HL-60 (cell line): ENCODE results near the gene HLA-C.

Experiments used
- DNase-seq, 2 experiments: peaks; one replicate each; pipeline ENCODE4 v3.0.0-alpha.2; 2010 to 2020; ENCODE audit warnings: low read depth in 1 of 2, low spot score in 1 of 2
- H3K27ac ChIP-seq: fragments of 250-450 bp; sonication (Bioruptor Pico); replicated peaks from 2 replicates; pipeline ENCODE4 v1.5.1; 2020; ENCODE audit warnings: mild to moderate bottlenecking, moderate library complexity
- H3K27me3 ChIP-seq: fragments of 250-450 bp; sonication (Bioruptor Pico); 2 replicates; pipeline ENCODE4 v1.5.1; 2021; ENCODE audit warnings: mild to moderate bottlenecking, moderate library complexity; ENCODE audit not compliant: insufficient read depth, poor library complexity, severe bottlenecking
- H3K4me3 ChIP-seq: replicated peaks from 2 replicates; pipeline ENCODE4 v1.5.1; 2011; ENCODE audit warnings: mild to moderate bottlenecking, control low read depth, low read length; ENCODE audit not compliant: insufficient read depth
- GABPA ChIP-seq: IDR thresholded peaks from 2 replicates; pipeline ENCODE4 v1.6.1; 2012; ENCODE audit warnings: low read depth
- POLR2AphosphoS5 ChIP-seq: IDR thresholded peaks from 2 replicates; pipeline ENCODE4 v1.6.1; 2012; ENCODE audit warnings: low read depth
- SPI1 ChIP-seq: IDR thresholded peaks from 2 replicates; pipeline ENCODE4 v1.6.1; 2012; ENCODE audit warnings: low read depth, mild to moderate bottlenecking, borderline replicate concordance
- long read RNA-seq: library from polyadenylated mRNA; unstranded; transcript quantifications from one replicate; pipeline ENCODE4 v2.0.0, GENCODE V29; 2020
- TF ChIP-seq, protein P1 (sequence below): IDR thresholded peaks from one replicate; pipeline ENCODE4 v1.5.1; 2011; ENCODE audit warnings: low read length, control low read depth, inconsistent platforms; ENCODE audit not compliant: insufficient read depth
- TF ChIP-seq, protein P2 (sequence below): IDR thresholded peaks from 2 replicates; pipeline ENCODE4 v1.6.1; 2012; ENCODE audit warnings: low read depth; ENCODE audit not compliant: insufficient replicate concordance

Gene HLA-C
- long read RNA-seq, transcript HLA-C-203 (8 exons, 1,554 nt) = minor isoform, 5 of 4,495 reads
- long read RNA-seq, transcript HLA-C-208 (6 exons, 1,880 nt) = minor isoform, 10 of 4,495 reads
- long read RNA-seq, transcript HLA-C-201 (8 exons, 1,536 nt) = major isoform, 4,234 of 4,495 reads
- long read RNA-seq, partial matches to known transcripts = 45 of 4,495 reads
- long read RNA-seq, other reads (novel, unspliced or antisense) = 201 of 4,495 reads

DNA sequence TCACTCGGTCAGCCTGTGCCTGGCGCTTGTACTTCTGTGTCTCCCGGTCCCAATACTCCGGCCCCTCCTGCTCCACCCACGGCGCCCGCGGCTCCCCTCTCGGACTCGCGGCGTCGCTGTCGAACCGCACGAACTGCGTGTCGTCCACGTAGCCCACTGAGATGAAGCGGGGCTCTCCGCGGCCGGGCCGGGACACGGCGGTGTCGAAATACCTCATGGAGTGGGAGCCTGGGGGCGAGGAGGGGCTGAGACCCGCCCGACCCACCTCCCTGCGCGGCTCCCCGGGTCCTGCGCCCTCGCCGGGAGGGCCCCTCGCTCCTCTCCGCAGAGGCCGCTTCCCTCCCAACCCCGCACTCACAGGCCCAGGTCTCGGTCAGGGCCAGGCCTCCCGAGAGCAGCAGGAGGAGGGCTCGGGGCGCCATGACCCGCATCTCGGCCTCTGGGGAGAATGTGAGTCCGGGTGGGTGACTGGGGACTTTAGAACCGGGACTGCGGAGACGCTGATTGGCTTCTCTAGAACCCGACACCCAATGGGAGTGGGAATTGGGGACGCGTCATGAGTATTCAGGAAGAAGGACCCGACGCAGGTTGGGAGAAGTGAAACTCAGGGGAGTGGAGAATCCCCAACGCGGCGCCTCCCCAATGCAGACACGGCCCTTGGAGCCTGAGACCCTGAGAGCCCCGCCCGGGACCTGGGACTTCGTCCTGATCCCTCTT lies at the start of gene HLA-C:
Gene HLA-C, minus strand, starts transcription at position 452 of the 717 bp plus-strand sequence. Its CDS starts 21 bp downstream, at position 431.
- peak within 1 kb of the TSS; percentile 94 for H3K27ac ChIP-seq
- H3K4me3 ChIP-seq = peak within 1 kb of the TSS; percentile 62
- peak; percentile 30; the same call in 1 of the 2 replicates for TF ChIP-seq POLR2AphosphoS5
- TF ChIP-seq, protein P1, sequence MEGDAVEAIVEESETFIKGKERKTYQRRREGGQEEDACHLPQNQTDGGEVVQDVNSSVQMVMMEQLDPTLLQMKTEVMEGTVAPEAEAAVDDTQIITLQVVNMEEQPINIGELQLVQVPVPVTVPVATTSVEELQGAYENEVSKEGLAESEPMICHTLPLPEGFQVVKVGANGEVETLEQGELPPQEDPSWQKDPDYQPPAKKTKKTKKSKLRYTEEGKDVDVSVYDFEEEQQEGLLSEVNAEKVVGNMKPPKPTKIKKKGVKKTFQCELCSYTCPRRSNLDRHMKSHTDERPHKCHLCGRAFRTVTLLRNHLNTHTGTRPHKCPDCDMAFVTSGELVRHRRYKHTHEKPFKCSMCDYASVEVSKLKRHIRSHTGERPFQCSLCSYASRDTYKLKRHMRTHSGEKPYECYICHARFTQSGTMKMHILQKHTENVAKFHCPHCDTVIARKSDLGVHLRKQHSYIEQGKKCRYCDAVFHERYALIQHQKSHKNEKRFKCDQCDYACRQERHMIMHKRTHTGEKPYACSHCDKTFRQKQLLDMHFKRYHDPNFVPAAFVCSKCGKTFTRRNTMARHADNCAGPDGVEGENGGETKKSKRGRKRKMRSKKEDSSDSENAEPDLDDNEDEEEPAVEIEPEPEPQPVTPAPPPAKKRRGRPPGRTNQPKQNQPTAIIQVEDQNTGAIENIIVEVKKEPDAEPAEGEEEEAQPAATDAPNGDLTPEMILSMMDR = no peak
- peak; percentile 94 to 95 for DNase-seq
- H3K27me3 ChIP-seq = no peaks in the 10 kb centered on the region

DNA sequence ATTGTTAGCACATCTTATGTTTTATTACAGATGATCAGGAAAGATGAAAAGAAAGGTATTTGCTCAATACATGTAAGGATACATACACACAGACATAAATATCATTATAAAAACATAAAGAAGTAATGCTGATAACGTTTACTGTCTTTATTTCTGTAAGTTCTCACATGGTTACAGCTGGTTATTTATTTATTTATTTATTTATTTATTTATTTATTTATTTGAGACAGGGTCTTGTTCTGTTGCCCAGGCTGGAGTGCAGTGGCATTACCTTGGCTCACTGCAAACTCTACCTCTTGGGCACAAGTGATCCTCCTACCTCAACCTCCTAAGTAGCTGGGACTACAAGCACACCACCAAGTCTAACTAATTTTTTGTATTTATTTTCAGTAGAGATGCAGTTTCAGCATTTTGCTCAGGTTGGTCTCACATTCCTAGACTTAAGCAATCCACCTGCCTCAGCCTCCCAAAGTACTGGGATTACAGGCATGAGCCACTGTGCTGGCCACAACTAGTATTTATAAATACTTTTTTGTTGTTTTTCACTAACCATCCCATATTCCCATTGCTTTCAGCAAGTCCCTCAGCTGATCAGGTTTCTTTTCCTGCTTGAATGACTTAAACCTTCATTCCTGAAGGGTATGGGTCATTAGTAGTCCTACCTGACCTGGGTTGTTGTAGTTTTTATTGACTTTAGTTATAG lies 49.3 kb upstream of the HLA-C start:
- TF ChIP-seq POLR2AphosphoS5 (no peak), SPI1 (no peak), GABPA (no peak)
- TF ChIP-seq, protein P1 = no peak
- TF ChIP-seq, protein P2, sequence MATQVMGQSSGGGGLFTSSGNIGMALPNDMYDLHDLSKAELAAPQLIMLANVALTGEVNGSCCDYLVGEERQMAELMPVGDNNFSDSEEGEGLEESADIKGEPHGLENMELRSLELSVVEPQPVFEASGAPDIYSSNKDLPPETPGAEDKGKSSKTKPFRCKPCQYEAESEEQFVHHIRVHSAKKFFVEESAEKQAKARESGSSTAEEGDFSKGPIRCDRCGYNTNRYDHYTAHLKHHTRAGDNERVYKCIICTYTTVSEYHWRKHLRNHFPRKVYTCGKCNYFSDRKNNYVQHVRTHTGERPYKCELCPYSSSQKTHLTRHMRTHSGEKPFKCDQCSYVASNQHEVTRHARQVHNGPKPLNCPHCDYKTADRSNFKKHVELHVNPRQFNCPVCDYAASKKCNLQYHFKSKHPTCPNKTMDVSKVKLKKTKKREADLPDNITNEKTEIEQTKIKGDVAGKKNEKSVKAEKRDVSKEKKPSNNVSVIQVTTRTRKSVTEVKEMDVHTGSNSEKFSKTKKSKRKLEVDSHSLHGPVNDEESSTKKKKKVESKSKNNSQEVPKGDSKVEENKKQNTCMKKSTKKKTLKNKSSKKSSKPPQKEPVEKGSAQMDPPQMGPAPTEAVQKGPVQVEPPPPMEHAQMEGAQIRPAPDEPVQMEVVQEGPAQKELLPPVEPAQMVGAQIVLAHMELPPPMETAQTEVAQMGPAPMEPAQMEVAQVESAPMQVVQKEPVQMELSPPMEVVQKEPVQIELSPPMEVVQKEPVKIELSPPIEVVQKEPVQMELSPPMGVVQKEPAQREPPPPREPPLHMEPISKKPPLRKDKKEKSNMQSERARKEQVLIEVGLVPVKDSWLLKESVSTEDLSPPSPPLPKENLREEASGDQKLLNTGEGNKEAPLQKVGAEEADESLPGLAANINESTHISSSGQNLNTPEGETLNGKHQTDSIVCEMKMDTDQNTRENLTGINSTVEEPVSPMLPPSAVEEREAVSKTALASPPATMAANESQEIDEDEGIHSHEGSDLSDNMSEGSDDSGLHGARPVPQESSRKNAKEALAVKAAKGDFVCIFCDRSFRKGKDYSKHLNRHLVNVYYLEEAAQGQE = no peak
- DNase-seq = no peak
- no peaks in the 10 kb centered on the region for H3K27me3 ChIP-seq
- H3K4me3 ChIP-seq = no peak overlapping the region
- H3K27ac ChIP-seq = no peak overlapping the region

DNA sequence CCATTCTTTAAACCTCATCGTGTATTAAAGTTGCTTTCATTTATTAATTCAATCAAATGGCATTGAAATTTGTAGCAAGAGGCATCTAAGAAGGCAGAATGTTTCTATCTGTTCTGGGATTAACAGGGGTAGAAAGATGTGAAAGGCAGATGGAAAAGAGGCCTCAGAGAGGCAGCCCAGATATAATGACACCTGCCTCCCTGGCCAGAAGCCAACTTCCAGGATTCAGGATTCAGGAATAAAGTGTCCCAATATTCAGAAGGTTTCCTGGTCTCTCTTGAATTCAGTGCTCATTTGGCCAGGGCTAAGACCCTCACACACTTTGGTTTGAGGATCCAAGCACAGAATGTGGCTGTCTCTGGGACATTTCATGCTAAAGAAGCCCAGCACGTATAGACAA lies 45.1 kb upstream of the HLA-C start:
- Histone ChIP-seq H3K27me3 (no peaks in the 10 kb centered on the region), H3K27ac (no peak overlapping the region), H3K4me3 (no peak overlapping the region)
- TF ChIP-seq, protein P2 = no peak
- no peak for DNase-seq

DNA sequence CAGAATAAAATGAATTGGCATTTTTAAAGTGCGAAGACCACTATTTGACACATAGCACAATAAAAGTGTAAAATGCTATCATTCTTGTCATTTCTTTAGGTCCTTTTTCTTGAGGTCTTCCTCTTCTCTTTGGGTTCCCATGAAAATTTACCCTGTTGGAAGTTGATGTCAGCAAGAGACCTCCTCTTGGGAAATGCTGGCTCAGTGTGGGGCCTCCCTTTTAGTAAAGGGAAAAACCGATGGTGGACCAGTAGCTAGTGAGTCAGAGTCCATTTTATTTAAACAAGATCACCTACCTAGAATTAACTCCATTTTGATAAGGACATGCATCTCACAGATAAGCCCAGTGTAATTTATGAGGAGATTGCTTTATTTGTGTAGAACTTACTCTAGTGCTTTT lies 37.7 kb upstream of the HLA-C start:
- TF ChIP-seq, protein P1 = no peak
- TF ChIP-seq POLR2AphosphoS5 (no peak), SPI1 (no peak), GABPA (no peak)
- TF ChIP-seq, protein P2 = no peak
- Histone ChIP-seq H3K27ac (no peak overlapping the region), H3K4me3 (no peak overlapping the region), H3K27me3 (peaks cover 3% of the 10 kb centered on the region)
- DNase-seq = no peak
